HEK293 (cell line): ENCODE results near the gene AFF3.

ENCODE experiments used
- CTCF ChIA-PET: fragments of 350-600 bp; formaldehyde crosslinking; extraction: SDS; loops from one replicate; lab custom pipeline; 2021; ENCODE audit warnings: antibody characterized with exemption; lab: Yijun Ruan, JAX
- POLR2A ChIA-PET: fragments of 300-600 bp; formaldehyde crosslinking; extraction: SDS; loops from one replicate; lab custom pipeline; 2020; ENCODE audit warnings: antibody characterized with exemption, inconsistent platforms; lab: Yijun Ruan, JAX
- H3K27ac ChIP-seq: fragments of 200-500 bp; sonication (Bioruptor generic); 2 replicates; pipeline ENCODE4 v1.5.1; 2014; ENCODE audit warnings: low read depth, low read length, control low read depth, inconsistent platforms; ENCODE audit errors: extremely low read depth
- H3K36me3 ChIP-seq, 2 experiments: fragments of 200-500 bp in 1 of 2; sonication (Bioruptor generic) in 1 of 2; 1 replicate in 1 of 2; 2 replicates in 1 of 2; pipeline ENCODE4 v1.5.1; 2014 to 2017; ENCODE audit warnings: inconsistent platforms in 2 of 2, low read length in 2 of 2; ENCODE audit not compliant: control insufficient read depth in 2 of 2, insufficient read depth in 1 of 2
- H3K4me1 ChIP-seq: fragments of 200-500 bp; sonication (Bioruptor generic); 2 replicates; pipeline ENCODE4 v1.5.1; 2014; ENCODE audit warnings: mild to moderate bottlenecking, low read length, inconsistent platforms; ENCODE audit not compliant: control insufficient read depth, insufficient read depth
- H3K4me3 ChIP-seq: 2 replicates; pipeline ENCODE4 v1.5.1; 2011; ENCODE audit warnings: low read depth, mild to moderate bottlenecking, control low read depth, low read length, moderate library complexity
- H3K9me3 ChIP-seq: fragments of 200-500 bp; sonication (Bioruptor generic); 2 replicates; pipeline ENCODE4 v1.5.1; 2014; ENCODE audit warnings: low read depth, low read length, inconsistent platforms; ENCODE audit not compliant: control insufficient read depth, insufficient read depth
- KLF1 ChIP-seq: fragments of 450-650 bp; formaldehyde crosslinking; IDR thresholded peaks from 2 replicates; pipeline ENCODE4 v1.5.1; 2016; ENCODE audit warnings: missing biosample characterization, missing genetic modification characterization
- MEIS1 ChIP-seq: sonication (generic); formaldehyde crosslinking; IDR thresholded peaks from 2 replicates; pipeline ENCODE4 v1.8.1; 2022; ENCODE audit warnings: missing genetic modification reagents, mild to moderate bottlenecking, borderline replicate concordance
- SP3 ChIP-seq: fragments of 450-650 bp; formaldehyde crosslinking; IDR thresholded peaks from 2 replicates; pipeline ENCODE4 v1.5.1; 2016; ENCODE audit warnings: missing biosample characterization, missing genetic modification characterization
- ZBTB17 ChIP-seq: fragments of 450-650 bp; formaldehyde crosslinking; IDR thresholded peaks from 2 replicates; pipeline ENCODE4 v1.5.1; 2016; ENCODE audit warnings: missing biosample characterization, missing genetic modification characterization
- ZBTB21 ChIP-seq: fragments of 450-650 bp; formaldehyde crosslinking; IDR thresholded peaks from 2 replicates; pipeline ENCODE4 v1.5.1; 2017; ENCODE audit warnings: missing biosample characterization, missing genetic modification characterization
- ZNF114 ChIP-seq: fragments of 450-650 bp; formaldehyde crosslinking; IDR thresholded peaks from 2 replicates; pipeline ENCODE4 v1.5.0; 2017; ENCODE audit warnings: missing biosample characterization, missing genetic modification characterization
- ZNF133 ChIP-seq: fragments of 450-650 bp; formaldehyde crosslinking; IDR thresholded peaks from 2 replicates; pipeline ENCODE4 v1.5.1; 2016; ENCODE audit warnings: missing biosample characterization, missing genetic modification characterization
- ZNF174 ChIP-seq: fragments of 450-650 bp; formaldehyde crosslinking; IDR thresholded peaks from 2 replicates; pipeline ENCODE4 v1.5.0; 2017; ENCODE audit warnings: missing biosample characterization, mild to moderate bottlenecking, missing genetic modification characterization
- ZNF19 ChIP-seq: fragments of 450-650 bp; formaldehyde crosslinking; IDR thresholded peaks from 2 replicates; pipeline ENCODE4; 2016; ENCODE audit warnings: missing biosample characterization, missing genetic modification characterization, low read depth
- ZNF221 ChIP-seq: fragments of 450-650 bp; formaldehyde crosslinking; IDR thresholded peaks from 2 replicates; pipeline ENCODE4 v1.5.1; 2017; ENCODE audit warnings: missing biosample characterization, missing genetic modification characterization, borderline replicate concordance
- ZNF274 ChIP-seq, 2 experiments: fragments of 200-500 bp in 1 of 2; fragments of 450-650 bp in 1 of 2; sonication (Bioruptor generic) in 1 of 2; formaldehyde crosslinking in 1 of 2; IDR thresholded peaks; 2 replicates each; pipeline versions ENCODE4 v1.5.1 to v1.6.1; 2014 to 2016; ENCODE audit warnings: borderline replicate concordance in 1 of 2, inconsistent platforms in 1 of 2, low read length in 1 of 2, missing biosample characterization in 1 of 2, missing genetic modification characterization in 1 of 2
- ZNF416 ChIP-seq: fragments of 450-650 bp; formaldehyde crosslinking; IDR thresholded peaks from 2 replicates; pipeline ENCODE4 v1.5.1; 2016; ENCODE audit warnings: missing biosample characterization, missing genetic modification characterization
- ZNF48 ChIP-seq: fragments of 450-650 bp; formaldehyde crosslinking; IDR thresholded peaks from 2 replicates; pipeline ENCODE4 v1.5.1; 2016; ENCODE audit warnings: missing biosample characterization, missing genetic modification characterization
- ZNF521 ChIP-seq: fragments of 450-650 bp; formaldehyde crosslinking; IDR thresholded peaks from 2 replicates; pipeline ENCODE4 v1.5.1; 2017; ENCODE audit warnings: missing biosample characterization, mild to moderate bottlenecking, missing genetic modification characterization
- ZNF548 ChIP-seq: fragments of 450-650 bp; formaldehyde crosslinking; IDR thresholded peaks from 2 replicates; pipeline ENCODE4 v1.5.1; 2016; ENCODE audit warnings: missing biosample characterization, missing genetic modification characterization
- ZNF585B ChIP-seq: fragments of 450-650 bp; formaldehyde crosslinking; IDR thresholded peaks from 2 replicates; pipeline ENCODE4 v1.5.1; 2016; ENCODE audit warnings: missing biosample characterization, missing genetic modification characterization
- ZNF610 ChIP-seq: fragments of 450-650 bp; formaldehyde crosslinking; IDR thresholded peaks from 2 replicates; pipeline ENCODE4 v1.5.1; 2016; ENCODE audit warnings: missing biosample characterization, missing genetic modification characterization, borderline replicate concordance
- ZNF623 ChIP-seq: fragments of 450-650 bp; formaldehyde crosslinking; IDR thresholded peaks from 2 replicates; pipeline ENCODE4 v1.5.1; 2016; ENCODE audit warnings: missing biosample characterization, missing genetic modification characterization
- ZNF629 ChIP-seq: fragments of 450-650 bp; formaldehyde crosslinking; IDR thresholded peaks from 2 replicates; pipeline ENCODE4 v1.5.1; 2017; ENCODE audit warnings: missing biosample characterization, missing genetic modification characterization
- ZNF660 ChIP-seq: fragments of 450-650 bp; IDR thresholded peaks from 2 replicates; pipeline ENCODE4 v1.5.1; 2018; ENCODE audit warnings: missing biosample characterization, mild to moderate bottlenecking, missing genetic modification characterization
- ZNF76 ChIP-seq: fragments of 450-650 bp; formaldehyde crosslinking; IDR thresholded peaks from 2 replicates; pipeline ENCODE4; 2016; ENCODE audit warnings: low read depth, missing biosample characterization, missing genetic modification characterization, borderline replicate concordance
- TF ChIP-seq, protein P1 (sequence below): fragments of 450-650 bp; formaldehyde crosslinking; IDR thresholded peaks from 2 replicates; pipeline ENCODE4 v1.5.1; 2016; ENCODE audit warnings: missing biosample characterization, missing genetic modification characterization
- TF ChIP-seq, protein P2 (sequence below): fragments of 450-650 bp; formaldehyde crosslinking; IDR thresholded peaks from 2 replicates; pipeline ENCODE4 v1.5.1; 2016; ENCODE audit warnings: missing biosample characterization, missing genetic modification characterization
- TF ChIP-seq, protein P3 (sequence below): sonication (generic); formaldehyde crosslinking; IDR thresholded peaks from 2 replicates; pipeline ENCODE4 v1.8.1; 2022; ENCODE audit warnings: mild to moderate bottlenecking, moderate library complexity, missing genetic modification reagents
- TF ChIP-seq, protein P4 (sequence below): fragments of 450-650 bp; formaldehyde crosslinking; IDR thresholded peaks from 2 replicates; pipeline ENCODE4 v1.5.1; 2017; ENCODE audit warnings: missing biosample characterization, mild to moderate bottlenecking, missing genetic modification characterization, moderate library complexity
- TF ChIP-seq, protein P5 (sequence below): fragments of 450-650 bp; formaldehyde crosslinking; optimal IDR thresholded peaks from 2 replicates; pipeline ENCODE3; 2016; ENCODE audit warnings: missing biosample characterization, mild to moderate bottlenecking, missing genetic modification characterization
- TF ChIP-seq, protein P6 (sequence below): fragments of 450-650 bp; formaldehyde crosslinking; IDR thresholded peaks from 2 replicates; pipeline ENCODE4 v1.5.1; 2016; ENCODE audit warnings: missing biosample characterization, missing genetic modification characterization

The AFF3 gene

DNA sequence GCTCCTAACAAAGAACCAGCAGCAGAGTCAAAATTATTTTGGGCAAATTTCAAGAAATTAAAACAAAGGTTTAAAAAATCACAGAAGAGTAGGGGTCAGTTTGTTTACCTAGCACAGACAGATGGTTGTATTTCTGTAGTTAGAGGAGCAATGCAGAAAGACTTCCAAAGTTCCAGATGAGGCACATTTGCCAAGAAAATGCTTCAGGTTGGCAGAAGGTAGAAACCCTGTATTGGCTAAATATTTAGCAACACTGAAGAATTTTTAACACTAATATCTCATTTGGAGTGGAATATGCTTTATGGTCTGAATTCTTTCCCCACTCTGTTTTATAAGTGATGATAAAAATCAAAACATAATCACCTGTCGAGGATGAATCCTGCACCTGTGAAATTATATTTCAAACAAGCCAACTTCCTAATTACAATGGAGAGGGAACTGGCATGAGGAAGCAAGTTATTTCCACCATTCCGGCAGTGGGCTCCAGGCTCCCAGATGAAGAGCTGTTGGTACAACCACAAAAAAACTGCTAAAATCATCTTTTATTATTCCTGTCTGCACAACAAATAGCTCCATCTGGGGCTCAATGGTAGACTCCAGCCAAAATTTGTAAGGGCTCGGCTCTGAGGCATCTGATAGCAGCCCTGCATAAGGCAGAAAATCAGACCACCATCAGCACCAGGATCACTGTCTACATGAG, 366.0 kb downstream of the AFF3 start:
- TF ChIP-seq ZNF76 (tag by site-specific recombination) (no peak), ZNF623 (tag by site-specific recombination) (no peak), ZNF416 (tag by site-specific recombination) (no peak), ZNF521 (tag by site-specific recombination) (no peak), ZNF48 (no peak), ZNF585B (tag by site-specific recombination) (no peak), ZNF174 (tag by site-specific recombination) (no peak), ZBTB17 (tag by site-specific recombination) (no peak), KLF1 (no peak), ZNF274 (IDR thresholded peaks at IDR 0.05; ENCODE audit: low read length) (no peak), ZNF274 (tag by site-specific recombination; IDR thresholded peaks at IDR 0.05; ENCODE audit: borderline replicate concordance) (no peak), ZNF610 (tag by site-specific recombination) (no peak)
- TF ChIP-seq, protein P1, sequence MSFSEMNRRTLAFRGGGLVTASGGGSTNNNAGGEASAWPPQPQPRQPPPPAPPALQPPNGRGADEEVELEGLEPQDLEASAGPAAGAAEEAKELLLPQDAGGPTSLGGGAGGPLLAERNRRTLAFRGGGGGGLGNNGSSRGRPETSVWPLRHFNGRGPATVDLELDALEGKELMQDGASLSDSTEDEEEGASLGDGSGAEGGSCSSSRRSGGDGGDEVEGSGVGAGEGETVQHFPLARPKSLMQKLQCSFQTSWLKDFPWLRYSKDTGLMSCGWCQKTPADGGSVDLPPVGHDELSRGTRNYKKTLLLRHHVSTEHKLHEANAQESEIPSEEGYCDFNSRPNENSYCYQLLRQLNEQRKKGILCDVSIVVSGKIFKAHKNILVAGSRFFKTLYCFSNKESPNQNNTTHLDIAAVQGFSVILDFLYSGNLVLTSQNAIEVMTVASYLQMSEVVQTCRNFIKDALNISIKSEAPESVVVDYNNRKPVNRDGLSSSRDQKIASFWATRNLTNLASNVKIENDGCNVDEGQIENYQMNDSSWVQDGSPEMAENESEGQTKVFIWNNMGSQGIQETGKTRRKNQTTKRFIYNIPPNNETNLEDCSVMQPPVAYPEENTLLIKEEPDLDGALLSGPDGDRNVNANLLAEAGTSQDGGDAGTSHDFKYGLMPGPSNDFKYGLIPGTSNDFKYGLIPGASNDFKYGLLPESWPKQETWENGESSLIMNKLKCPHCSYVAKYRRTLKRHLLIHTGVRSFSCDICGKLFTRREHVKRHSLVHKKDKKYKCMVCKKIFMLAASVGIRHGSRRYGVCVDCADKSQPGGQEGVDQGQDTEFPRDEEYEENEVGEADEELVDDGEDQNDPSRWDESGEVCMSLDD, result no peak
- TF ChIP-seq, protein P2, sequence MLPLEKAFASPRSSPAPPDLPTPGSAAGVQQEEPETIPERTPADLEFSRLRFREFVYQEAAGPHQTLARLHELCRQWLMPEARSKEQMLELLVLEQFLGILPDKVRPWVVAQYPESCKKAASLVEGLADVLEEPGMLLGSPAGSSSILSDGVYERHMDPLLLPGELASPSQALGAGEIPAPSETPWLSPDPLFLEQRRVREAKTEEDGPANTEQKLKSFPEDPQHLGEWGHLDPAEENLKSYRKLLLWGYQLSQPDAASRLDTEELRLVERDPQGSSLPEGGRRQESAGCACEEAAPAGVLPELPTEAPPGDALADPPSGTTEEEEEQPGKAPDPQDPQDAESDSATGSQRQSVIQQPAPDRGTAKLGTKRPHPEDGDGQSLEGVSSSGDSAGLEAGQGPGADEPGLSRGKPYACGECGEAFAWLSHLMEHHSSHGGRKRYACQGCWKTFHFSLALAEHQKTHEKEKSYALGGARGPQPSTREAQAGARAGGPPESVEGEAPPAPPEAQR (tag by site-specific recombination), result no peak
- TF ChIP-seq, protein P3, sequence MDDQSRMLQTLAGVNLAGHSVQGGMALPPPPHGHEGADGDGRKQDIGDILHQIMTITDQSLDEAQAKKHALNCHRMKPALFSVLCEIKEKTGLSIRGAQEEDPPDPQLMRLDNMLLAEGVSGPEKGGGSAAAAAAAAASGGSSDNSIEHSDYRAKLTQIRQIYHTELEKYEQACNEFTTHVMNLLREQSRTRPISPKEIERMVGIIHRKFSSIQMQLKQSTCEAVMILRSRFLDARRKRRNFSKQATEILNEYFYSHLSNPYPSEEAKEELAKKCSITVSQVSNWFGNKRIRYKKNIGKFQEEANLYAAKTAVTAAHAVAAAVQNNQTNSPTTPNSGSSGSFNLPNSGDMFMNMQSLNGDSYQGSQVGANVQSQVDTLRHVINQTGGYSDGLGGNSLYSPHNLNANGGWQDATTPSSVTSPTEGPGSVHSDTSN (CRISPR knock-in tag), result no peak
- TF ChIP-seq, protein P4, sequence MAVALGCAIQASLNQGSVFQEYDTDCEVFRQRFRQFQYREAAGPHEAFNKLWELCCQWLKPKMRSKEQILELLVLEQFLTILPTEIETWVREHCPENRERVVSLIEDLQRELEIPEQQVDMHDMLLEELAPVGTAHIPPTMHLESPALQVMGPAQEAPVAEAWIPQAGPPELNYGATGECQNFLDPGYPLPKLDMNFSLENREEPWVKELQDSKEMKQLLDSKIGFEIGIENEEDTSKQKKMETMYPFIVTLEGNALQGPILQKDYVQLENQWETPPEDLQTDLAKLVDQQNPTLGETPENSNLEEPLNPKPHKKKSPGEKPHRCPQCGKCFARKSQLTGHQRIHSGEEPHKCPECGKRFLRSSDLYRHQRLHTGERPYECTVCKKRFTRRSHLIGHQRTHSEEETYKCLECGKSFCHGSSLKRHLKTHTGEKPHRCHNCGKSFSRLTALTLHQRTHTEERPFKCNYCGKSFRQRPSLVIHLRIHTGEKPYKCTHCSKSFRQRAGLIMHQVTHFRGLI (tag by site-specific recombination), result no peak
- TF ChIP-seq, protein P5, sequence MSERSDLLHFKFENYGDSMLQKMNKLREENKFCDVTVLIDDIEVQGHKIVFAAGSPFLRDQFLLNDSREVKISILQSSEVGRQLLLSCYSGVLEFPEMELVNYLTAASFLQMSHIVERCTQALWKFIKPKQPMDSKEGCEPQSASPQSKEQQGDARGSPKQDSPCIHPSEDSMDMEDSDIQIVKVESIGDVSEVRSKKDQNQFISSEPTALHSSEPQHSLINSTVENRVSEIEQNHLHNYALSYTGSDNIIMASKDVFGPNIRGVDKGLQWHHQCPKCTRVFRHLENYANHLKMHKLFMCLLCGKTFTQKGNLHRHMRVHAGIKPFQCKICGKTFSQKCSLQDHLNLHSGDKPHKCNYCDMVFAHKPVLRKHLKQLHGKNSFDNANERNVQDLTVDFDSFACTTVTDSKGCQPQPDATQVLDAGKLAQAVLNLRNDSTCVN, result no peak
- no peaks in the 10 kb centered on the region for H3K9me3 ChIP-seq
- no peak overlapping the region for H3K4me3 ChIP-seq
- POLR2A ChIA-PET, result no interaction called here
- H3K36me3 ChIP-seq, result no peaks in the 10 kb centered on the region
- no peaks in the 10 kb centered on the region for H3K4me1 ChIP-seq
- CTCF ChIA-PET, result no interaction called here
- H3K27ac ChIP-seq, result no peak overlapping the region

DNA sequence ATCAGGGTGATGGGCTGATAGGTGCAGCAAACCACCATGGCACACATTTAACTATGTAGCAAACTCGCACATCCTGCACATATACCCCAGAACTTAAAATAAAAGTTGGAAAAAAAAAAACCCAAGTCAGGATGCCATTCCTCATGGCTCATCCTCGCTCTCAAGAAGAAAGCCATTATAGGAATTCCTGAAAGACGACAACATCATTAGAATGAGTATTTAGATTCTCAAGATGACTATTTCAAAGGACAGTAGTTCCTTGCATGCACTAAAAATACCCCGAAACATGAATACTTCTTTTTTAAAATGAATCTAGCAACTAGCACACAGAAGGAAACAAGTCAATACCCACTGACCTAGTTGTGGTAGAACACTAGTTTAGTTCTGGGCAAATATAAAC, 366.8 kb downstream of the AFF3 start:
- CTCF ChIA-PET, result interaction anchor here (1.1 kb wide), 1 partner anchor 216 kb away, joined by 4 read pairs; no protein-coding TSS in a partner anchor
- Histone ChIP-seq H3K9me3 (no peaks in the 10 kb centered on the region), H3K36me3 (no peaks in the 10 kb centered on the region), H3K4me1 (no peaks in the 10 kb centered on the region), H3K27ac (no peak overlapping the region), H3K4me3 (no peak overlapping the region)
- POLR2A ChIA-PET, result no interaction called here
- TF ChIP-seq, protein P6, sequence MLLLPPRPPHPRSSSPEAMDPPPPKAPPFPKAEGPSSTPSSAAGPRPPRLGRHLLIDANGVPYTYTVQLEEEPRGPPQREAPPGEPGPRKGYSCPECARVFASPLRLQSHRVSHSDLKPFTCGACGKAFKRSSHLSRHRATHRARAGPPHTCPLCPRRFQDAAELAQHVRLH (tag by site-specific recombination), result no peak
- TF ChIP-seq ZNF114 (tag by site-specific recombination), result no peak
- TF ChIP-seq SP3, result no peak
- TF ChIP-seq ZNF548 (tag by site-specific recombination), result no peak
- TF ChIP-seq ZNF629 (tag by site-specific recombination), result no peak
- TF ChIP-seq MEIS1, result no peak
- TF ChIP-seq ZNF19 (tag by site-specific recombination), result no peak
- TF ChIP-seq ZNF133, result no peak
- no peak for TF ChIP-seq ZNF221
- TF ChIP-seq ZNF174 (tag by site-specific recombination), result no peak
- TF ChIP-seq ZBTB21 (tag by site-specific recombination), result no peak
- no peak for TF ChIP-seq ZNF76 (tag by site-specific recombination)
- no peak for TF ChIP-seq ZNF660 (tag by site-specific recombination)
